GM12878 (cell line): ENCODE data around the gene REXO1. TPM values are rescaled to one million over a fixed set of nuclear protein-coding genes. Genes with fewer than 3 reads are reported as not detected.
"Not testable (repeated sequence)": the region's sequence is repeated elsewhere in the genome, so short reads cannot be mapped to it uniquely, and the experiment has no call there.

Source experiments
- ATAC-seq: fragments of 200-7000 bp; cut with Tn5 transposase; 3 replicates; pipeline ENCODE4 v1.9.1; 2020; ENCODE audit warnings: mild to moderate bottlenecking, moderate library complexity
- BruUV-seq: library from RNA; stranded (reverse); fragments of 400-500 nt; replicated peaks from 2 replicates; lab custom pipeline; 2021; lab: Mats Ljungman, UMichigan
- CTCF ChIA-PET: fragments of 300-600 bp; sonication (Branson Sonifier 250); formaldehyde crosslinking; extraction: SDS; loops from one replicate; lab custom pipeline; 2021; ENCODE audit warnings: inconsistent platforms; lab: Yijun Ruan, JAX
- POLR2A ChIA-PET: fragments of 350-600 bp; formaldehyde crosslinking; extraction: SDS; loops from one replicate; lab custom pipeline; 2021; ENCODE audit warnings: inconsistent platforms; lab: Charles Lee
- RAD21 ChIA-PET: fragments of 300-600 bp; sonication (Branson Sonifier 250); formaldehyde crosslinking; loops from one replicate; lab custom pipeline; 2023; ENCODE audit warnings: antibody characterized with exemption; ENCODE audit not compliant: unreplicated experiment; lab: Charles Lee
- SMC1A ChIA-PET: fragments of 300-600 bp; sonication (Branson Sonifier 250); formaldehyde crosslinking; loops from one replicate; lab custom pipeline; 2023; ENCODE audit not compliant: unreplicated experiment, uncharacterized antibody; lab: Charles Lee
- DNase-seq: peaks from one replicate; pipeline ENCODE4 v3.0.0-alpha.2; 2011; ENCODE audit warnings: low read depth, low spot score
- FAIRE-seq: peaks from 3 replicates; lab custom pipeline; 2011; peaks lifted over from hg19 to GRCh38; lab: Jason Lieb, UNC
- H2AFZ ChIP-seq: 2 replicates; pipeline ENCODE4 v1.6.0; 2011; ENCODE audit warnings: low read depth, low read length, control low read depth; ENCODE audit not compliant: control insufficient read depth
- H3K27ac ChIP-seq: 2 replicates; pipeline ENCODE4 v1.5.1; 2011; ENCODE audit warnings: control low read depth; ENCODE audit not compliant: control insufficient read depth, insufficient read depth
- H3K27me3 ChIP-seq, 2 experiments: replicated peaks in 1 of 2; 2 replicates each; pipeline versions ENCODE4 v1.6.0 to v1.6.1; 2011; ENCODE audit warnings: low read length in 1 of 2; ENCODE audit not compliant: control insufficient read depth in 2 of 2, insufficient read depth in 2 of 2
- H3K36me3 ChIP-seq, 2 experiments: 2 replicates each; pipeline ENCODE4 v1.5.1; 2011; ENCODE audit warnings: low read length in 1 of 2; ENCODE audit not compliant: control insufficient read depth in 2 of 2, insufficient read depth in 2 of 2
- H3K4me1 ChIP-seq: 2 replicates; pipeline ENCODE4 v1.6.1; 2011; ENCODE audit warnings: mild to moderate bottlenecking, low read length, moderate library complexity, mixed read lengths; ENCODE audit not compliant: control insufficient read depth, insufficient read depth
- H3K4me2 ChIP-seq: 2 replicates; pipeline ENCODE4 v1.6.0; 2011; ENCODE audit warnings: control low read depth; ENCODE audit not compliant: control insufficient read depth, insufficient read depth
- H3K4me3 ChIP-seq: fragments of 200-600 bp; sonication (generic); 2 replicates; pipeline ENCODE4 v1.5.1; 2016
- H3K79me2 ChIP-seq: 2 replicates; pipeline ENCODE4 v1.6.0; 2011; ENCODE audit warnings: low read length; ENCODE audit not compliant: control insufficient read depth, insufficient read depth
- H3K9ac ChIP-seq: 2 replicates; pipeline ENCODE4 v1.8.0; 2011; ENCODE audit warnings: low read length, control low read depth, mixed read lengths; ENCODE audit not compliant: control insufficient read depth, insufficient read depth
- H3K9me3 ChIP-seq: replicated peaks from 3 replicates; pipeline ENCODE4 v1.5.1; 2011; ENCODE audit warnings: mild to moderate bottlenecking, low read length; ENCODE audit not compliant: control insufficient read depth, insufficient read depth
- H4K20me1 ChIP-seq: 2 replicates; pipeline ENCODE4 v1.6.0; 2011; ENCODE audit not compliant: control insufficient read depth, insufficient read depth
- CHD2 ChIP-seq: IDR thresholded peaks from 2 replicates; pipeline ENCODE4 v1.6.1; 2011; ENCODE audit warnings: low read depth, low read length, improper control_type of control experiment, borderline replicate concordance
- WGBS: methylation state at CpG from one replicate; pipeline ENCODE4 v1.1.6; 2016; ENCODE audit warnings: low lambda C conversion rate; ENCODE audit not compliant: insufficient replicate concordance, insufficient coverage; ENCODE audit errors: missing lambda C conversion rate; 5-methylcytosine and 5-hydroxymethylcytosine counted together
- in situ Hi-C: fragments of 300-500 bp; cut with MboI; formaldehyde crosslinking; loops from 9 replicates; pipeline ENCODE4 v1.14.3; 2018; ENCODE audit warnings: mixed read lengths
- intact Hi-C: fragments of 100-400 bp; cut with micrococcal nuclease; formaldehyde crosslinking; loops from one replicate; pipeline ENCODE4 v1.14.2; 2022; ENCODE audit not compliant: unreplicated experiment
- polyA plus RNA-seq, 11 experiments: library from polyadenylated mRNA; depleted of rRNA in 4 of 11; unstranded in 6 of 11; stranded (reverse) in 5 of 11; fragments of >200 nt; fragmentation: Nextera tagmentation in 4 of 11; fragmentation: Illumina TruSeq in 1 of 11; extraction: Ambion mirVana in 4 of 11; extraction: Trizol in 1 of 11; gene quantifications; 1 replicate in 1 of 11; 2 replicates in 10 of 11; pipeline versions ENCODE4 v1.2.1 to v1.2.3, GENCODE V29; 2011 to 2016; ENCODE audit warnings: inconsistent platforms in 2 of 11, missing spikeins in 2 of 11, low read depth in 1 of 11
- total RNA-seq, 4 experiments: library from RNA; depleted of rRNA in 3 of 4; stranded (reverse); fragments of >200 nt in 3 of 4; fragmentation: Illumina TruSeq in 1 of 4; extraction: Trizol in 1 of 4; gene quantifications; 2 replicates each; pipeline versions ENCODE4 v1.2.1 to v1.2.3, GENCODE V29; 2013 to 2021
- TF ChIP-seq, protein P1 (sequence below): IDR thresholded peaks from 2 replicates; pipeline ENCODE4 v1.6.1; 2012; ENCODE audit warnings: low read depth, low read length, improper control_type of control experiment

The REXO1 gene
- total and polyA plus RNA-seq, 10 of the 15 experiments (the other 5 are each of a cell fraction or from before 2014, with no cell fraction given), result 0.03 to 45.2 (median 8.4) TPM

DNA sequence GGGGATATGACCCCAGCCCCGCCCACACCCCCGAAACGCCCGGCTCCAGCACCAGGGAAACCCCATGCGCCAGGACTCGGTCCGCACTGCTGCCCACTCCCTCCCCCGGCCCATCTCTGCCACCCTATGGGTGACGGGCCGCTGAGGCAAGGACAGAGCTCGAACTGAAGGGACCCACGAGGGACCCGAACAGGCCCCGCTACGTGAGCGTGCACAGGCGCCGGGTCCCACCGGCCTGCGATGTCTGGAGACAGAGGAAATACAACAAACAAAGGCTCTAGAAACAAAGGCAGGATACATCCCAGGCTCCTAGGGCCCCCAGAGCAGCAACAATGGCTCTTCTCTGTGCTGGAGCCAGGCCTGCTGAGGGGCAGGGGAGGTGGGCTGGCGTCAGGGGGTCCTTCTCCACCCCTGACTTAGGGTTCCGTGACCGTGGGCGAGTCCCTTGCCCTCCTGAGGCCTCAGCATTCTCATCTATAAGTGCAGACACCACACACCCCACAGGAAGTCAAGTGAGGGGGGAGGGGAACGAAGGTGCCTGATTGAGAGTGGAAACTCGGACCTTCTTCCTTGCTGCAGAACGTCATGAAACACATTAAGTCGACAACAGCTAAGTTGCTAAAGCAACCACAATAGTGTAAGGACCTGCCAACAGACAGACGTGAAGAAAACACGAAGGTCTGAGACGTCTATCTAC, 34.0 kb upstream of the REXO1 start:
- CTCF ChIA-PET, result interaction anchor here (1.7 kb wide), 1 partner anchor 15 kb away, joined by 5 read pairs; no protein-coding TSS in a partner anchor
- peak overlapping the region; percentile 30; the same call in 1 of the 2 replicates for H3K27ac ChIP-seq
- H3K27me3 ChIP-seq, result no peaks in the 10 kb centered on the region
- H3K4me3 ChIP-seq, result peak overlapping the region; percentile 55
- SMC1A ChIA-PET, result interaction anchor here (1.3 kb wide), 1 partner anchor 13 kb away, joined by 3 read pairs; no protein-coding TSS in a partner anchor
- 48% methylated on average over 28 of the region's 31 CpGs for WGBS
- no peaks in the 10 kb centered on the region for H3K9me3 ChIP-seq
- peak; percentile 61 for ATAC-seq
- no peak overlapping the region for H2AFZ ChIP-seq
- BruUV-seq, result no TSS peak
- FAIRE-seq, result no peak
- H3K9ac ChIP-seq, result peak overlapping the region; percentile 54
- peaks cover 21% of the 10 kb centered on the region for H3K4me1 ChIP-seq
- in situ Hi-C loops (no loop called here), intact Hi-C loops (no loop called here)
- POLR2A ChIA-PET, result interaction anchor here (1.0 to 2.7 kb wide), 2 partner anchors 7 to 22 kb away, joined by 3 to 9 read pairs; no protein-coding TSS in a partner anchor
- H3K36me3 ChIP-seq, result peaks cover 0 to 6% of the 10 kb centered on the region in 2 experiments; a peak in 2 of 4 replicates
- H3K79me2 ChIP-seq, result peaks cover 34% of the 10 kb centered on the region
- RAD21 ChIA-PET, result no interaction called here
- H3K4me2 ChIP-seq, result peak overlapping the region; percentile 86
- TF ChIP-seq, protein P1, sequence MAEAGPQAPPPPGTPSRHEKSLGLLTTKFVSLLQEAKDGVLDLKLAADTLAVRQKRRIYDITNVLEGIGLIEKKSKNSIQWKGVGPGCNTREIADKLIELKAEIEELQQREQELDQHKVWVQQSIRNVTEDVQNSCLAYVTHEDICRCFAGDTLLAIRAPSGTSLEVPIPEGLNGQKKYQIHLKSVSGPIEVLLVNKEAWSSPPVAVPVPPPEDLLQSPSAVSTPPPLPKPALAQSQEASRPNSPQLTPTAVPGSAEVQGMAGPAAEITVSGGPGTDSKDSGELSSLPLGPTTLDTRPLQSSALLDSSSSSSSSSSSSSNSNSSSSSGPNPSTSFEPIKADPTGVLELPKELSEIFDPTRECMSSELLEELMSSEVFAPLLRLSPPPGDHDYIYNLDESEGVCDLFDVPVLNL, result no peak
- peak; percentile 49; the same call in 1 of the 2 replicates for TF ChIP-seq CHD2
- no peak for DNase-seq
- peaks cover 9% of the 10 kb centered on the region; the same call in 1 of the 2 replicates for H4K20me1 ChIP-seq

DNA sequence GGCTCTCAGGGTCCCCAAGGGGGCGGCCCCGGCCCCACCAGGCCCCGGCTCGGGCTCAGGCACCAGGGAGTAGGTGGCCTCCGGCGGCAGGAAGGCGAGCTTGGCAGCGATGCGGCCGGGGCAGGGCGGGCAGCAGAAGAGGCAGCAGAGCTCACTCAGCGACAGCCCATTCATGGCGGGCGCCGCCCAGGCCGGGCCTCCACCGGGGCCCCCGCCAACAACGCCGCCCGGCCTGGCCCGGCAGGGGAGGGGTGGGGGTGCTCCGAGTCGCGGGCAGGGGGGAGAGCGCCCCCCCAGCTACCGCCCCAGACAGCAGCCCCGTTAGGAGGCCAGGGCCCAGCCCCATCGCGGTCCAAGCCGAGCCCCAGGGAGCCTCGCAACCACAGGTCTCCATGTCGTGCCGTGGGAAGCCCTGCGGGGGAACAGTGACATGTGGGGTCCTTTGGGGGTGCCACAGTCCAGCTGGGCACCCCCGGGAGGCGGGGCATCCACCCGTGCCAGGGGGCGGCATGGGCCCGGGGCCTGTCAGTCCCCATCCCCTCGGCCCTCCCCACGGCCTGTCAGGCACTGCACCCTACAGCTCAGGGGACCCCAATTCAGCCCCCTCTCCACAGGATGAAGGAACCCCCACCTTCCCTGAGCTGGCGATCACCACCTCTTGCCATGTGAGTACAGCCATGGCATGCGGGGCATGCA, 33.3 kb upstream of the REXO1 start:
- H3K9ac ChIP-seq, DNase-seq, SMC1A ChIA-PET, RAD21 ChIA-PET, H3K36me3 ChIP-seq, ATAC-seq, H3K9me3 ChIP-seq, POLR2A ChIA-PET, H4K20me1 ChIP-seq, FAIRE-seq, intact Hi-C loops, in situ Hi-C loops, H3K27me3 ChIP-seq, H2AFZ ChIP-seq, H3K4me3 ChIP-seq, BruUV-seq: not testable (repeated sequence)
- 92% methylated on average over 12 of the region's 44 CpGs for WGBS
- Histone ChIP-seq H3K27ac (peak overlapping the region; percentile 30; the same call in 1 of the 2 replicates), H3K79me2 (peaks cover 34% of the 10 kb centered on the region), H3K4me2 (peak overlapping the region; percentile 55; the same call in 1 of the 2 replicates), H3K4me1 (peaks cover 21% of the 10 kb centered on the region)
- CTCF ChIA-PET, result interaction anchor here (1.7 kb wide), 1 partner anchor 16 kb away, joined by 5 read pairs; no protein-coding TSS in a partner anchor
